ENCODE results near the gene GRM3. TPM values are rescaled to one million over a fixed set of nuclear protein-coding genes. Genes with fewer than 3 reads are reported as not detected.

Gene GRM3
- total and polyA plus RNA-seq, 2 of the 8 experiments (the other 6 are each of a cell fraction or from before 2014, with no cell fraction given): 3.1 to 4.2 TPM

GRCh38 chr7:86645225-86645608, 1.5 kb downstream of the GRM3 start:
- DNase-seq (ENCODE audit: low read depth in 1 of 2, low spot score in 2 of 2): no peak
- H2BK5ac ChIP-seq (ENCODE audit: low read depth, low read length): peak overlapping the region; percentile 75; the same call in 1 of the 2 replicates
- H2BK20ac ChIP-seq (ENCODE audit: low read length): no peak overlapping the region
- no peaks in the 10 kb centered on the region for H3K9me3 ChIP-seq (ENCODE audit: insufficient read depth in 2 of 2, low read depth in 1 of 2, low read length in 1 of 2)
- no peak overlapping the region for H3K56ac ChIP-seq (replicated peaks; ENCODE audit: insufficient read length, low read depth, low read length)
- no peak overlapping the region for H3K14ac ChIP-seq (ENCODE audit: insufficient read length)
- peak overlapping the region; percentile 76 for H3K4ac ChIP-seq (replicated peaks; ENCODE audit: insufficient read length, low read depth, low read length)
- H2AFZ ChIP-seq (ENCODE audit: low read length): peak overlapping the region; percentile 91
- H3K4me1 ChIP-seq (replicated peaks in 1 of 4; ENCODE audit: control insufficient read depth in 3 of 4, insufficient read depth in 4 of 4, low read length in 3 of 4): peaks cover 0 to 7% (median 5%) of the 10 kb centered on the region in 4 experiments; a peak in 3 of 7 replicates
- H2AK5ac ChIP-seq (ENCODE audit: low read depth, low read length): no peak overlapping the region
- TF ChIP-seq SUZ12 (IDR thresholded peaks at IDR 0.05; ENCODE audit: low read length): peak; percentile 26; the same call in 1 of the 2 replicates
- TF ChIP-seq USF2 (IDR thresholded peaks at IDR 0.05; ENCODE audit: low read length): no peak
- no peak for TF ChIP-seq E2F6 (IDR thresholded peaks at IDR 0.05)
- no peak for TF ChIP-seq ASH2L (IDR thresholded peaks at IDR 0.05; ENCODE audit: low read length)
- peak; percentile 1 for TF ChIP-seq EZH2 (IDR thresholded peaks at IDR 0.05; ENCODE audit: low read depth, low read length, severe bottlenecking)
- H3K9ac ChIP-seq (replicated peaks in 1 of 4; ENCODE audit: extremely low read depth in 1 of 4, low read depth in 3 of 4, low read length in 3 of 4): peak overlapping the region in 1 of 4 experiments; percentile 31; a peak in 2 of 7 replicates
- H4K5ac ChIP-seq (ENCODE audit: insufficient read length, low read depth, low read length): no peak overlapping the region
- H4K20me1 ChIP-seq (replicated peaks in 1 of 2; ENCODE audit: control insufficient read depth in 1 of 2, insufficient read depth in 2 of 2, low read length in 2 of 2): no peaks in the 10 kb centered on the region
- 14% methylated on average over 13 of the region's 13 CpGs; no CpG with 5 or more reads in 1 of the 2 experiments for WGBS, 2 experiments (ENCODE audit: extremely low coverage in 1 of 2, insufficient coverage in 1 of 2, insufficient read length in 1 of 2, insufficient replicate concordance in 2 of 2, low coverage in 1 of 2, low lambda C conversion rate in 2 of 2, missing lambda C conversion rate in 1 of 2)
- CTCF ChIA-PET (ENCODE audit: partially characterized antibody): interaction anchor here (1.5 to 3.7 kb wide), 4 partner anchors 17 to 169 kb away, joined by 4 to 12 read pairs (median 6); no protein-coding TSS in a partner anchor
- H3K4me2 ChIP-seq (ENCODE audit: insufficient read depth in 1 of 2, low read depth in 2 of 2, low read length in 2 of 2): peak overlapping the region; percentile 83 to 99
- H3K27ac ChIP-seq (ENCODE audit: low read depth, low read length): no peak overlapping the region
- H3K79me1 ChIP-seq (ENCODE audit: low read depth, low read length): no peaks in the 10 kb centered on the region
- H4K8ac ChIP-seq (ENCODE audit: extremely low read depth, insufficient read depth, low read length): no peak overlapping the region; the same call in 1 of the 2 replicates
- H3K4me3 ChIP-seq (ENCODE audit: extremely low read depth in 1 of 4, insufficient read depth in 2 of 4, low read depth in 3 of 4, low read length in 4 of 4): peak overlapping the region; percentile 68 to 76 (median 72)
- H4K91ac ChIP-seq (replicated peaks; ENCODE audit: insufficient read length, low read length): no peak overlapping the region
- H3K27me3 ChIP-seq (replicated peaks in 1 of 4; ENCODE audit: control insufficient read depth in 3 of 4, extremely low read depth in 1 of 4, insufficient read depth in 3 of 4, low read length in 3 of 4): peaks cover 0 to 12% (median 4%) of the 10 kb centered on the region in 4 experiments; a peak in 5 of 7 replicates
- no peak overlapping the region for H2BK15ac ChIP-seq (ENCODE audit: low read length)
- no peak overlapping the region for H3K23ac ChIP-seq (ENCODE audit: insufficient read length)
- H3K79me2 ChIP-seq (ENCODE audit: control insufficient read depth in 1 of 2, insufficient read depth in 2 of 2, low read length in 2 of 2): no peaks in the 10 kb centered on the region
- POLR2A ChIA-PET (ENCODE audit: partially characterized antibody): interaction anchor here (2.2 kb wide), 1 partner anchor 9 kb away, joined by 8 read pairs; no protein-coding TSS in a partner anchor
- peaks cover 20% of the 10 kb centered on the region for H3K23me2 ChIP-seq (ENCODE audit: low read depth, low read length)
- no peaks in the 10 kb centered on the region for H3K36me3 ChIP-seq (ENCODE audit: control insufficient read depth in 2 of 4, insufficient read depth in 4 of 4, low read length in 3 of 4)
- peak overlapping the region; percentile 68; the same call in 1 of the 2 replicates for H2BK12ac ChIP-seq (ENCODE audit: low read depth, low read length)
- peak overlapping the region; percentile 92 for H3K18ac ChIP-seq (ENCODE audit: extremely low read depth, low read length)
- H2BK120ac ChIP-seq (replicated peaks; ENCODE audit: low read depth, low read length): peak overlapping the region; percentile 61
- FAIRE-seq: no peak

Data from H1 (cell line).